ENCODE results near the gene AXIN2. TPM values are rescaled to one million over a fixed set of nuclear protein-coding genes. Genes with fewer than 3 reads are reported as not detected.

AXIN2 gene
- total and polyA plus RNA-seq, 10 of the 15 experiments (the other 5 are each of a cell fraction or from before 2014, with no cell fraction given), result 0.47 to 7.8 (median 3.1) TPM

DNA sequence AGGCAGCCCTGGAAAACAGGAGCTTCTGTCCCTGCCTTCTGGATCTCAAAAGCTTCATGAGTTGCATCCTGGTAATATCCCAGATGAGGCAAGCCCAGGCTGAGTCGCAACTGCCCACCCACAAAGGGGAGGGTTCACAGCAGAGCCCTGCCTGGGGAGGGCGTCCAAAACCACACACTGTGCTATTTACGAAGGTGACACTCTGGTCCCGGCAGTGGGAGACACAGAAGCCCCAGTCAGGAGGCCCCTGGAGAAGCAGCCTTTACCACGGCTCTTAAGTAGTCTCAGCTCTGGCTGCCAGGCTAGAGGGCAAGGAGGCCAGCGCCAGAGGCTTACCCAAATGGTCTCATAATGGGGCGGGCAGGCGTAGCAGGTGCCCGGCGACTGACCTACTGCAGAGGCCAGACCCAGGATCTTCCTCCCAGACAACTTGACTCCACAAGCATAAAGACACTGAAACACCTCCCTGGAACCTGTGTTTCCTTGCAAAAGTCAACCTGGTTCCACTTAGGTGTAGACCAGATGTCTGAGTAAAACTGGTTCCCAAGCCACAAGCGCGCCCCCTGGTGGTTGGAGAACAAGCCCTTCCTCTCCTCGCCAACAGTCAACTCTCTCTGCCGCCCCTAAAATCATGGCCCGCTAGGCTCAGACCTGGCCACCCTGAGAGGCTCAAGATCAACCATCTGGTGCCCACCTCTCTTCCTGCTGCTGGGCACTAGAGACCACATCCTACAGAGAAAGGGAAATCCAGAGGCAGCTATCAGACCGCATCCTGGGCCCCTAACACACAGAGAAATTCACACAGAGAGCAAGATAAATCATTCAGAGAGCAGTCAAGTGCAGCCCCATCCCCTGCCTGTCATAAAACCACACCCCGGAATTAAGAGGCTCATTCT is 5.2 kb downstream of the AXIN2 start (continued):
- TF ChIP-seq, protein P1, sequence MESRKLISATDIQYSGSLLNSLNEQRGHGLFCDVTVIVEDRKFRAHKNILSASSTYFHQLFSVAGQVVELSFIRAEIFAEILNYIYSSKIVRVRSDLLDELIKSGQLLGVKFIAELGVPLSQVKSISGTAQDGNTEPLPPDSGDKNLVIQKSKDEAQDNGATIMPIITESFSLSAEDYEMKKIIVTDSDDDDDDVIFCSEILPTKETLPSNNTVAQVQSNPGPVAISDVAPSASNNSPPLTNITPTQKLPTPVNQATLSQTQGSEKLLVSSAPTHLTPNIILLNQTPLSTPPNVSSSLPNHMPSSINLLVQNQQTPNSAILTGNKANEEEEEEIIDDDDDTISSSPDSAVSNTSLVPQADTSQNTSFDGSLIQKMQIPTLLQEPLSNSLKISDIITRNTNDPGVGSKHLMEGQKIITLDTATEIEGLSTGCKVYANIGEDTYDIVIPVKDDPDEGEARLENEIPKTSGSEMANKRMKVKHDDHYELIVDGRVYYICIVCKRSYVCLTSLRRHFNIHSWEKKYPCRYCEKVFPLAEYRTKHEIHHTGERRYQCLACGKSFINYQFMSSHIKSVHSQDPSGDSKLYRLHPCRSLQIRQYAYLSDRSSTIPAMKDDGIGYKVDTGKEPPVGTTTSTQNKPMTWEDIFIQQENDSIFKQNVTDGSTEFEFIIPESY (IDR thresholded peaks at IDR 0.05), result no peak
- TF ChIP-seq MXI1 (IDR thresholded peaks at IDR 0.05; ENCODE audit: low read depth, low read length) (no peak), CBFB (IDR thresholded peaks at IDR 0.05; ENCODE audit: low read depth) (no peak), CHD2 (IDR thresholded peaks at IDR 0.05; ENCODE audit: borderline replicate concordance, low read depth, low read length) (no peak), CBX5 (IDR thresholded peaks at IDR 0.05; ENCODE audit: low read depth) (no peak), ZSCAN29 (IDR thresholded peaks at IDR 0.05) (peak; percentile 63; the same call in 1 of the 2 replicates), STAT1 (conservative IDR thresholded peaks at IDR 0.05) (no peak), IKZF2 (IDR thresholded peaks at IDR 0.05) (0 out of 4 replicates have a peak, but pooled peaks of 1 of the 2 experiments have one; percentile 20), RB1 (IDR thresholded peaks at IDR 0.05; ENCODE audit: borderline replicate concordance) (no peak), JUND (IDR thresholded peaks at IDR 0.05; ENCODE audit: low read depth, low read length) (no peak), ZNF622 (IDR thresholded peaks at IDR 0.05) (no peak), ZNF24 (IDR thresholded peaks at IDR 0.05) (no peak), POU2F2 (IDR thresholded peaks at IDR 0.05; ENCODE audit: borderline replicate concordance, low read depth, low read length) (no peak), MYC (IDR thresholded peaks at IDR 0.05; ENCODE audit: insufficient read depth, insufficient read length, insufficient replicate concordance, low read length, severe bottlenecking) (no peak), PML (IDR thresholded peaks at IDR 0.05; ENCODE audit: low read length) (no peak), FOXM1 (IDR thresholded peaks at IDR 0.05; ENCODE audit: low read depth, low read length) (no peak), YY1 (IDR thresholded peaks at IDR 0.05; ENCODE audit: low read depth, low read length) (peak; percentile 58; the same call in 1 of the 2 replicates)
- TF ChIP-seq, protein P2, sequence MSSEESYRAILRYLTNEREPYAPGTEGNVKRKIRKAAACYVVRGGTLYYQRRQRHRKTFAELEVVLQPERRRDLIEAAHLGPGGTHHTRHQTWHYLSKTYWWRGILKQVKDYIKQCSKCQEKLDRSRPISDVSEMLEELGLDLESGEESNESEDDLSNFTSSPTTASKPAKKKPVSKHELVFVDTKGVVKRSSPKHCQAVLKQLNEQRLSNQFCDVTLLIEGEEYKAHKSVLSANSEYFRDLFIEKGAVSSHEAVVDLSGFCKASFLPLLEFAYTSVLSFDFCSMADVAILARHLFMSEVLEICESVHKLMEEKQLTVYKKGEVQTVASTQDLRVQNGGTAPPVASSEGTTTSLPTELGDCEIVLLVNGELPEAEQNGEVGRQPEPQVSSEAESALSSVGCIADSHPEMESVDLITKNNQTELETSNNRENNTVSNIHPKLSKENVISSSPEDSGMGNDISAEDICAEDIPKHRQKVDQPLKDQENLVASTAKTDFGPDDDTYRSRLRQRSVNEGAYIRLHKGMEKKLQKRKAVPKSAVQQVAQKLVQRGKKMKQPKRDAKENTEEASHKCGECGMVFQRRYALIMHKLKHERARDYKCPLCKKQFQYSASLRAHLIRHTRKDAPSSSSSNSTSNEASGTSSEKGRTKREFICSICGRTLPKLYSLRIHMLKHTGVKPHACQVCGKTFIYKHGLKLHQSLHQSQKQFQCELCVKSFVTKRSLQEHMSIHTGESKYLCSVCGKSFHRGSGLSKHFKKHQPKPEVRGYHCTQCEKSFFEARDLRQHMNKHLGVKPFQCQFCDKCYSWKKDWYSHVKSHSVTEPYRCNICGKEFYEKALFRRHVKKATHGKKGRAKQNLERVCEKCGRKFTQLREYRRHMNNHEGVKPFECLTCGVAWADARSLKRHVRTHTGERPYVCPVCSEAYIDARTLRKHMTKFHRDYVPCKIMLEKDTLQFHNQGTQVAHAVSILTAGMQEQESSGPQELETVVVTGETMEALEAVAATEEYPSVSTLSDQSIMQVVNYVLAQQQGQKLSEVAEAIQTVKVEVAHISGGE (CRISPR knock-in tag; IDR thresholded peaks at IDR 0.05), result no peak
- TF ChIP-seq, protein P3, sequence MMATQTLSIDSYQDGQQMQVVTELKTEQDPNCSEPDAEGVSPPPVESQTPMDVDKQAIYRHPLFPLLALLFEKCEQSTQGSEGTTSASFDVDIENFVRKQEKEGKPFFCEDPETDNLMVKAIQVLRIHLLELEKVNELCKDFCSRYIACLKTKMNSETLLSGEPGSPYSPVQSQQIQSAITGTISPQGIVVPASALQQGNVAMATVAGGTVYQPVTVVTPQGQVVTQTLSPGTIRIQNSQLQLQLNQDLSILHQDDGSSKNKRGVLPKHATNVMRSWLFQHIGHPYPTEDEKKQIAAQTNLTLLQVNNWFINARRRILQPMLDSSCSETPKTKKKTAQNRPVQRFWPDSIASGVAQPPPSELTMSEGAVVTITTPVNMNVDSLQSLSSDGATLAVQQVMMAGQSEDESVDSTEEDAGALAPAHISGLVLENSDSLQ (IDR thresholded peaks at IDR 0.05), result peak; percentile 44
- TF ChIP-seq, protein P4, sequence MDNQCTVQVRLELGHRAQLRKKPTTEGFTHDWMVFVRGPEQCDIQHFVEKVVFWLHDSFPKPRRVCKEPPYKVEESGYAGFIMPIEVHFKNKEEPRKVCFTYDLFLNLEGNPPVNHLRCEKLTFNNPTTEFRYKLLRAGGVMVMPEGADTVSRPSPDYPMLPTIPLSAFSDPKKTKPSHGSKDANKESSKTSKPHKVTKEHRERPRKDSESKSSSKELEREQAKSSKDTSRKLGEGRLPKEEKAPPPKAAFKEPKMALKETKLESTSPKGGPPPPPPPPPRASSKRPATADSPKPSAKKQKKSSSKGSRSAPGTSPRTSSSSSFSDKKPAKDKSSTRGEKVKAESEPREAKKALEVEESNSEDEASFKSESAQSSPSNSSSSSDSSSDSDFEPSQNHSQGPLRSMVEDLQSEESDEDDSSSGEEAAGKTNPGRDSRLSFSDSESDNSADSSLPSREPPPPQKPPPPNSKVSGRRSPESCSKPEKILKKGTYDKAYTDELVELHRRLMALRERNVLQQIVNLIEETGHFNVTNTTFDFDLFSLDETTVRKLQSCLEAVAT (IDR thresholded peaks at IDR 0.05), result peak; percentile 69
- TF ChIP-seq, protein P5, sequence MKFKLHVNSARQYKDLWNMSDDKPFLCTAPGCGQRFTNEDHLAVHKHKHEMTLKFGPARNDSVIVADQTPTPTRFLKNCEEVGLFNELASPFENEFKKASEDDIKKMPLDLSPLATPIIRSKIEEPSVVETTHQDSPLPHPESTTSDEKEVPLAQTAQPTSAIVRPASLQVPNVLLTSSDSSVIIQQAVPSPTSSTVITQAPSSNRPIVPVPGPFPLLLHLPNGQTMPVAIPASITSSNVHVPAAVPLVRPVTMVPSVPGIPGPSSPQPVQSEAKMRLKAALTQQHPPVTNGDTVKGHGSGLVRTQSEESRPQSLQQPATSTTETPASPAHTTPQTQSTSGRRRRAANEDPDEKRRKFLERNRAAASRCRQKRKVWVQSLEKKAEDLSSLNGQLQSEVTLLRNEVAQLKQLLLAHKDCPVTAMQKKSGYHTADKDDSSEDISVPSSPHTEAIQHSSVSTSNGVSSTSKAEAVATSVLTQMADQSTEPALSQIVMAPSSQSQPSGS (IDR thresholded peaks at IDR 0.05; ENCODE audit: low read length), result no peak
